K562 (cell line): ENCODE measurements around the gene RHOT1.

Experiments
- ATF1 ChIP-seq, 2 experiments: fragments of 450-650 bp in 1 of 2; IDR thresholded peaks; 2 replicates each; pipeline ENCODE4 v1.6.1; 2016; ENCODE audit warnings: missing compliant biosample characterization in 1 of 2, missing genetic modification characterization in 1 of 2
- EP300 ChIP-seq: IDR thresholded peaks from 2 replicates; pipeline ENCODE4 v1.6.1; 2012; ENCODE audit warnings: low read length, improper control_type of control experiment
- HNRNPH1 ChIP-seq: fragments of 200-400 bp; formaldehyde crosslinking; optimal IDR thresholded peaks from 2 replicates; pipeline ENCODE3; 2017; ENCODE audit warnings: low read depth, mild to moderate bottlenecking, low read length, moderate library complexity
- NCOA1 ChIP-seq: fragments of 450-650 bp; IDR thresholded peaks from 2 replicates; pipeline ENCODE4 v1.6.1; 2016; ENCODE audit warnings: low read depth
- NFXL1 ChIP-seq: fragments of 450-650 bp; formaldehyde crosslinking; IDR thresholded peaks from 2 replicates; pipeline ENCODE4 v1.4.0; 2021; ENCODE audit warnings: mild to moderate bottlenecking
- NR2F6 ChIP-seq: fragments of 450-650 bp; formaldehyde crosslinking; IDR thresholded peaks from 2 replicates; pipeline ENCODE4 v1.4.0; 2020; ENCODE audit warnings: mild to moderate bottlenecking
- POLR2AphosphoS5 ChIP-seq: IDR thresholded peaks from 2 replicates; pipeline ENCODE4 v1.6.1; 2011; ENCODE audit warnings: mild to moderate bottlenecking, low read depth, low read length, moderate library complexity; ENCODE audit not compliant: control insufficient read depth, insufficient read depth
- RAD21 ChIP-seq, 2 experiments: fragments of 250-450 bp in 1 of 2; fragments of 450-650 bp in 1 of 2; sonication (Bioruptor Pico) in 1 of 2; formaldehyde crosslinking in 1 of 2; IDR thresholded peaks in 1 of 2; conservative IDR thresholded peaks in 1 of 2; 2 replicates each; pipeline versions ENCODE4 v1.4.0 to v1.8.0; 2020 to 2022; ENCODE audit warnings: mild to moderate bottlenecking in 2 of 2, moderate library complexity in 1 of 2
- SMAD1 ChIP-seq: fragments of 150-350 bp; IDR thresholded peaks from 2 replicates; pipeline ENCODE4 v1.6.1; 2014; ENCODE audit warnings: low read length, low read depth; ENCODE audit not compliant: partially characterized antibody
- SMAD4 ChIP-seq: fragments of 250-450 bp; sonication (Bioruptor Pico); conservative IDR thresholded peaks from 2 replicates; pipeline ENCODE4 v1.8.0; 2021; ENCODE audit warnings: inconsistent platforms, mild to moderate bottlenecking, moderate library complexity
- TEAD1 ChIP-seq, 2 experiments: fragments of 450-650 bp in 1 of 2; sonication (generic) in 1 of 2; formaldehyde crosslinking; IDR thresholded peaks; 2 replicates each; pipeline versions ENCODE4 v1.4.0 to v1.8.0; 2020 to 2022; ENCODE audit warnings: mild to moderate bottlenecking in 2 of 2, missing genetic modification reagents in 1 of 2
- ZSCAN32 ChIP-seq: fragments of 450-650 bp; formaldehyde crosslinking; IDR thresholded peaks from 2 replicates; pipeline ENCODE4 v1.4.0; 2020; ENCODE audit warnings: mild to moderate bottlenecking, moderate library complexity
- TF ChIP-seq, protein P1 (sequence below): fragments of 250-450 bp; sonication (Bioruptor Pico); IDR thresholded peaks from 2 replicates; pipeline ENCODE4 v1.5.0; 2020; ENCODE audit warnings: mild to moderate bottlenecking, borderline replicate concordance
- TF ChIP-seq, protein P2 (sequence below): fragments of 200-800 bp; sonication (Bioruptor generic); IDR thresholded peaks from 2 replicates; pipeline ENCODE4 v1.6.1; 2016; ENCODE audit warnings: missing genetic modification characterization, missing compliant biosample characterization

DNA sequence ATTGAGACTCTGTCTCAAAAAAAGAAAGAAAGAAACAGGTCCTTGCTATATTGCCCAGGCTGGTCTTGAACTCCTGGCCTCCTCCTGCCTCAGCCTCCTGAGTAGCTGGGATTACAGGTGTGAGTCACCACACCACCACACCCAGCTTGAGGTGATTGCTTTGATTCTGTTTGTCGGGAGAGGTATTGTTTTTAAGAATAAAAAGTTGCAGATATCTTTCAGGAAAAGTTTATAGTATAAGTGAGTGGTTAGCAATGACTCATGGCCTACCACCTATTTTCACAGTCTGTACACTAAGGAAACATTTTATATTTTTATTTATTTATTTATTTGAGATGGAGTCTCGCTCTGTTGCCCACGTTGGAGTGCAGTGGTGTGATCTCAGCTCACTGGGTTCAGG lies 45.0 kb downstream of the RHOT1 start:
- no peak for TF ChIP-seq NFXL1
- TF ChIP-seq SMAD4 (CRISPR knock-in tag), result no peak
- TF ChIP-seq POLR2AphosphoS5, result no peak
- no peak for TF ChIP-seq HNRNPH1
- TF ChIP-seq NCOA1, result no peak
- no peak for TF ChIP-seq ZSCAN32 (CRISPR knock-in tag)
- TF ChIP-seq, protein P1, sequence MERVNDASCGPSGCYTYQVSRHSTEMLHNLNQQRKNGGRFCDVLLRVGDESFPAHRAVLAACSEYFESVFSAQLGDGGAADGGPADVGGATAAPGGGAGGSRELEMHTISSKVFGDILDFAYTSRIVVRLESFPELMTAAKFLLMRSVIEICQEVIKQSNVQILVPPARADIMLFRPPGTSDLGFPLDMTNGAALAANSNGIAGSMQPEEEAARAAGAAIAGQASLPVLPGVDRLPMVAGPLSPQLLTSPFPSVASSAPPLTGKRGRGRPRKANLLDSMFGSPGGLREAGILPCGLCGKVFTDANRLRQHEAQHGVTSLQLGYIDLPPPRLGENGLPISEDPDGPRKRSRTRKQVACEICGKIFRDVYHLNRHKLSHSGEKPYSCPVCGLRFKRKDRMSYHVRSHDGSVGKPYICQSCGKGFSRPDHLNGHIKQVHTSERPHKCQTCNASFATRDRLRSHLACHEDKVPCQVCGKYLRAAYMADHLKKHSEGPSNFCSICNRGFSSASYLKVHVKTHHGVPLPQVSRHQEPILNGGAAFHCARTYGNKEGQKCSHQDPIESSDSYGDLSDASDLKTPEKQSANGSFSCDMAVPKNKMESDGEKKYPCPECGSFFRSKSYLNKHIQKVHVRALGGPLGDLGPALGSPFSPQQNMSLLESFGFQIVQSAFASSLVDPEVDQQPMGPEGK (CRISPR knock-in tag), result no peak
- no peak for TF ChIP-seq SMAD1
- TF ChIP-seq, protein P2, sequence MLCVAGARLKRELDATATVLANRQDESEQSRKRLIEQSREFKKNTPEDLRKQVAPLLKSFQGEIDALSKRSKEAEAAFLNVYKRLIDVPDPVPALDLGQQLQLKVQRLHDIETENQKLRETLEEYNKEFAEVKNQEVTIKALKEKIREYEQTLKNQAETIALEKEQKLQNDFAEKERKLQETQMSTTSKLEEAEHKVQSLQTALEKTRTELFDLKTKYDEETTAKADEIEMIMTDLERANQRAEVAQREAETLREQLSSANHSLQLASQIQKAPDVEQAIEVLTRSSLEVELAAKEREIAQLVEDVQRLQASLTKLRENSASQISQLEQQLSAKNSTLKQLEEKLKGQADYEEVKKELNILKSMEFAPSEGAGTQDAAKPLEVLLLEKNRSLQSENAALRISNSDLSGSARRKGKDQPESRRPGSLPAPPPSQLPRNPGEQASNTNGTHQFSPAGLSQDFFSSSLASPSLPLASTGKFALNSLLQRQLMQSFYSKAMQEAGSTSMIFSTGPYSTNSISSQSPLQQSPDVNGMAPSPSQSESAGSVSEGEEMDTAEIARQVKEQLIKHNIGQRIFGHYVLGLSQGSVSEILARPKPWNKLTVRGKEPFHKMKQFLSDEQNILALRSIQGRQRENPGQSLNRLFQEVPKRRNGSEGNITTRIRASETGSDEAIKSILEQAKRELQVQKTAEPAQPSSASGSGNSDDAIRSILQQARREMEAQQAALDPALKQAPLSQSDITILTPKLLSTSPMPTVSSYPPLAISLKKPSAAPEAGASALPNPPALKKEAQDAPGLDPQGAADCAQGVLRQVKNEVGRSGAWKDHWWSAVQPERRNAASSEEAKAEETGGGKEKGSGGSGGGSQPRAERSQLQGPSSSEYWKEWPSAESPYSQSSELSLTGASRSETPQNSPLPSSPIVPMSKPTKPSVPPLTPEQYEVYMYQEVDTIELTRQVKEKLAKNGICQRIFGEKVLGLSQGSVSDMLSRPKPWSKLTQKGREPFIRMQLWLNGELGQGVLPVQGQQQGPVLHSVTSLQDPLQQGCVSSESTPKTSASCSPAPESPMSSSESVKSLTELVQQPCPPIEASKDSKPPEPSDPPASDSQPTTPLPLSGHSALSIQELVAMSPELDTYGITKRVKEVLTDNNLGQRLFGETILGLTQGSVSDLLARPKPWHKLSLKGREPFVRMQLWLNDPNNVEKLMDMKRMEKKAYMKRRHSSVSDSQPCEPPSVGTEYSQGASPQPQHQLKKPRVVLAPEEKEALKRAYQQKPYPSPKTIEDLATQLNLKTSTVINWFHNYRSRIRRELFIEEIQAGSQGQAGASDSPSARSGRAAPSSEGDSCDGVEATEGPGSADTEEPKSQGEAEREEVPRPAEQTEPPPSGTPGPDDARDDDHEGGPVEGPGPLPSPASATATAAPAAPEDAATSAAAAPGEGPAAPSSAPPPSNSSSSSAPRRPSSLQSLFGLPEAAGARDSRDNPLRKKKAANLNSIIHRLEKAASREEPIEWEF (CRISPR knock-in tag), result no peak
- TF ChIP-seq TEAD1 (CRISPR knock-in tag; IDR thresholded peaks at IDR 0.05), result no peak
- TF ChIP-seq RAD21 (CRISPR knock-in tag; conservative IDR thresholded peaks at IDR 0.05 in 1 of 2, IDR thresholded peaks at IDR 0.05 in 1 of 2), result no peak
- TF ChIP-seq EP300, result no peak
- no peak for TF ChIP-seq ATF1 (CRISPR knock-in tag; IDR thresholded peaks at IDR 0.05)
- TF ChIP-seq ATF1 (tag; IDR thresholded peaks at IDR 0.05), result no peak
- no peak for TF ChIP-seq NR2F6 (CRISPR knock-in tag)
